H1 (cell line): Measurements from ENCODE around the gene LPP. TPM values are rescaled to one million over a fixed set of nuclear protein-coding genes. Genes with fewer than 3 reads are reported as not detected.

Experiments used
- CTCF ChIA-PET: fragments of 300-600 bp; sonication (Branson Sonifier 250); formaldehyde crosslinking; loops from one replicate; lab custom pipeline; 2021; ENCODE audit not compliant: partially characterized antibody; lab: Charles Lee
- POLR2A ChIA-PET: fragments of 300-600 bp; sonication (Branson Sonifier 250); formaldehyde crosslinking; loops from one replicate; lab custom pipeline; 2021; ENCODE audit warnings: inconsistent platforms; ENCODE audit not compliant: partially characterized antibody; lab: Charles Lee
- DNase-seq, 2 experiments: peaks; one replicate each; pipeline versions ENCODE4 v3.0.0 to v3.0.0-alpha.2; 2010 to 2022; ENCODE audit warnings: low spot score in 2 of 2, low read depth in 1 of 2, mixed read lengths in 1 of 2
- FAIRE-seq: peaks from 2 replicates; lab custom pipeline; 2011; peaks lifted over from hg19 to GRCh38; lab: Jason Lieb, UNC
- H2AFZ ChIP-seq: 2 replicates; pipeline ENCODE4 v1.8.1; 2012; ENCODE audit warnings: low read length, inconsistent platforms
- H2AK5ac ChIP-seq: 2 replicates; pipeline ENCODE4 v1.6.1; 2013; ENCODE audit warnings: low read depth, low read length
- H2BK120ac ChIP-seq: replicated peaks from 2 replicates; pipeline ENCODE3; 2013; ENCODE audit warnings: low read depth, low read length, inconsistent platforms
- H2BK12ac ChIP-seq: 2 replicates; pipeline ENCODE4 v1.6.1; 2013; ENCODE audit warnings: low read depth, low read length
- H2BK15ac ChIP-seq: 2 replicates; pipeline ENCODE4 v1.6.1; 2013; ENCODE audit warnings: low read length
- H2BK20ac ChIP-seq: 2 replicates; pipeline ENCODE4 v1.6.1; 2013; ENCODE audit warnings: low read length
- H2BK5ac ChIP-seq: 2 replicates; pipeline ENCODE4 v1.6.1; 2013; ENCODE audit warnings: low read depth, low read length
- H3K14ac ChIP-seq: 2 replicates; pipeline ENCODE4 v1.6.1; 2013; ENCODE audit warnings: inconsistent platforms; ENCODE audit not compliant: insufficient read length
- H3K18ac ChIP-seq: 2 replicates; pipeline ENCODE4 v1.6.1; 2013; ENCODE audit warnings: low read length; ENCODE audit errors: extremely low read depth
- H3K23ac ChIP-seq: 2 replicates; pipeline ENCODE4 v1.6.1; 2013; ENCODE audit warnings: inconsistent platforms; ENCODE audit not compliant: insufficient read length
- H3K23me2 ChIP-seq: 2 replicates; pipeline ENCODE4 v1.6.1; 2013; ENCODE audit warnings: low read depth, low read length
- H3K27ac ChIP-seq: 2 replicates; pipeline ENCODE4 v1.6.1; 2011; ENCODE audit warnings: low read depth, low read length, inconsistent platforms
- H3K27me3 ChIP-seq, 4 experiments: replicated peaks in 1 of 4; 1 replicate in 1 of 4; 2 replicates in 3 of 4; pipeline versions ENCODE4 v1.6.1 to v1.8.1; 2011 to 2013; ENCODE audit warnings: low read length in 3 of 4, mild to moderate bottlenecking in 3 of 4, inconsistent platforms in 2 of 4, mixed read lengths in 2 of 4, moderate library complexity in 1 of 4; ENCODE audit not compliant: control insufficient read depth in 3 of 4, insufficient read depth in 3 of 4; ENCODE audit errors: extremely low read depth in 1 of 4
- H3K36me3 ChIP-seq, 4 experiments: 2 replicates each; pipeline versions ENCODE4 v1.6.1 to v1.8.1; 2011 to 2013; ENCODE audit warnings: mild to moderate bottlenecking in 4 of 4, low read length in 3 of 4, moderate library complexity in 2 of 4, control low read depth in 1 of 4, inconsistent platforms in 1 of 4; ENCODE audit not compliant: insufficient read depth in 4 of 4, control insufficient read depth in 2 of 4
- H3K4ac ChIP-seq: replicated peaks from 2 replicates; pipeline ENCODE3; 2013; ENCODE audit warnings: low read length, low read depth, mixed read lengths, inconsistent platforms; ENCODE audit not compliant: insufficient read length
- H3K4me1 ChIP-seq, 4 experiments: replicated peaks in 1 of 4; 1 replicate in 1 of 4; 2 replicates in 3 of 4; pipeline versions ENCODE4 v1.6.1 to v1.8.1; 2011 to 2013; ENCODE audit warnings: low read length in 3 of 4, inconsistent platforms in 2 of 4, mixed read lengths in 1 of 4; ENCODE audit not compliant: insufficient read depth in 4 of 4, control insufficient read depth in 3 of 4
- H3K4me2 ChIP-seq, 2 experiments: 2 replicates each; pipeline versions ENCODE4 v1.6.1 to v1.8.1; 2011 to 2013; ENCODE audit warnings: low read depth in 2 of 2, low read length in 2 of 2, control low read depth in 1 of 2, inconsistent platforms in 1 of 2, mild to moderate bottlenecking in 1 of 2; ENCODE audit not compliant: insufficient read depth in 1 of 2
- H3K4me3 ChIP-seq, 4 experiments: fragments of 200-600, 300-600 bp in 1 of 4; sonication (generic), shearing (Covaris generic), sonication (Bioruptor Twin) in 1 of 4; 2 replicates each; pipeline versions ENCODE4 v1.5.1 to v1.8.1; 2011 to 2016; ENCODE audit warnings: low read length in 4 of 4, low read depth in 3 of 4, control low read depth in 2 of 4, inconsistent platforms in 2 of 4, mild to moderate bottlenecking in 2 of 4, mixed read lengths in 1 of 4, moderate library complexity in 1 of 4; ENCODE audit not compliant: insufficient read depth in 2 of 4; ENCODE audit errors: extremely low read depth in 1 of 4
- H3K56ac ChIP-seq: replicated peaks from 2 replicates; pipeline ENCODE3; 2013; ENCODE audit warnings: low read depth, mild to moderate bottlenecking, mixed read lengths, low read length, inconsistent platforms; ENCODE audit not compliant: insufficient read length
- H3K79me1 ChIP-seq: 2 replicates; pipeline ENCODE4 v1.6.1; 2013; ENCODE audit warnings: low read depth, low read length, control low read depth
- H3K79me2 ChIP-seq, 2 experiments: 2 replicates each; pipeline versions ENCODE4 v1.6.1 to v1.8.1; 2012 to 2013; ENCODE audit warnings: low read length in 2 of 2, mild to moderate bottlenecking in 2 of 2, inconsistent platforms in 1 of 2; ENCODE audit not compliant: insufficient read depth in 2 of 2, control insufficient read depth in 1 of 2
- H3K9ac ChIP-seq, 4 experiments: replicated peaks in 1 of 4; 1 replicate in 1 of 4; 2 replicates in 3 of 4; pipeline versions ENCODE4 v1.6.1 to v1.8.1; 2011 to 2013; ENCODE audit warnings: low read depth in 3 of 4, low read length in 3 of 4, control low read depth in 2 of 4, mild to moderate bottlenecking in 2 of 4, moderate library complexity in 2 of 4, inconsistent platforms in 1 of 4; ENCODE audit errors: extremely low read depth in 1 of 4
- H3K9me3 ChIP-seq, 2 experiments: 2 replicates each; pipeline versions ENCODE4 v1.6.1 to v1.8.1; 2012 to 2013; ENCODE audit warnings: mild to moderate bottlenecking in 2 of 2, moderate library complexity in 2 of 2, control low read depth in 1 of 2, inconsistent platforms in 1 of 2, low read depth in 1 of 2, low read length in 1 of 2, mixed read lengths in 1 of 2; ENCODE audit not compliant: insufficient read depth in 2 of 2
- H4K20me1 ChIP-seq, 2 experiments: replicated peaks in 1 of 2; 2 replicates each; pipeline versions ENCODE3 to v1.8.1; 2011 to 2013; ENCODE audit warnings: inconsistent platforms in 2 of 2, low read length in 2 of 2, mild to moderate bottlenecking in 1 of 2; ENCODE audit not compliant: insufficient read depth in 2 of 2, control insufficient read depth in 1 of 2
- H4K5ac ChIP-seq: 2 replicates; pipeline ENCODE4 v1.6.1; 2013; ENCODE audit warnings: low read length, low read depth, mixed read lengths, inconsistent platforms; ENCODE audit not compliant: insufficient read length
- H4K8ac ChIP-seq: 2 replicates; pipeline ENCODE4 v1.8.0; 2013; ENCODE audit warnings: mild to moderate bottlenecking, moderate library complexity, low read length, inconsistent platforms; ENCODE audit not compliant: insufficient read depth; ENCODE audit errors: extremely low read depth
- H4K91ac ChIP-seq: replicated peaks from 2 replicates; pipeline ENCODE3; 2013; ENCODE audit warnings: low read length, mixed read lengths, inconsistent platforms; ENCODE audit not compliant: insufficient read length
- ASH2L ChIP-seq: fragments of 200-600, 300-600 bp; sonication (generic); IDR thresholded peaks from one replicate; pipeline ENCODE4 v1.7.1; 2017; ENCODE audit warnings: low read length
- BACH1 ChIP-seq: IDR thresholded peaks from 2 replicates; pipeline ENCODE4 v1.6.1; 2012; ENCODE audit warnings: low read length, improper control_type of control experiment
- BCL11A ChIP-seq, 2 experiments: IDR thresholded peaks; one replicate each; pipeline ENCODE4 v1.6.1; 2011; ENCODE audit warnings: low read depth in 2 of 2, low read length in 2 of 2, mild to moderate bottlenecking in 2 of 2
- EP300 ChIP-seq, 2 experiments: IDR thresholded peaks; 1 replicate in 1 of 2; 2 replicates in 1 of 2; pipeline ENCODE4 v1.6.1; 2011 to 2012; ENCODE audit warnings: low read depth in 2 of 2, low read length in 2 of 2, mild to moderate bottlenecking in 2 of 2, borderline replicate concordance in 1 of 2, inconsistent platforms in 1 of 2, moderate library complexity in 1 of 2
- KDM4A ChIP-seq: IDR thresholded peaks from one replicate; pipeline ENCODE4 v1.7.1; 2012; ENCODE audit warnings: low read depth, mild to moderate bottlenecking, moderate library complexity, low read length, inconsistent platforms; ENCODE audit not compliant: severe bottlenecking
- RNF2 ChIP-seq: fragments of 200-900, 300-1000 bp; sonication (generic); IDR thresholded peaks from 2 replicates; pipeline ENCODE4 v1.7.1; 2016; ENCODE audit warnings: borderline replicate concordance, low read depth, mild to moderate bottlenecking, antibody characterized with exemption, low read length; ENCODE audit not compliant: poor library complexity, severe bottlenecking; ENCODE audit errors: missing control alignments
- SRF ChIP-seq: IDR thresholded peaks from 2 replicates; pipeline ENCODE4 v1.6.1; 2011; ENCODE audit warnings: mild to moderate bottlenecking, low read depth, low read length, moderate library complexity
- WGBS, 2 experiments: shearing (Covaris generic) in 1 of 2; methylation state at CpG; one replicate each; pipeline versions ENCODE4 v1.1.6 to v1.1.7; 2013 to 2015; ENCODE audit warnings: low lambda C conversion rate in 2 of 2, mixed read lengths in 2 of 2, inconsistent platforms in 1 of 2, low coverage in 1 of 2, missing lambda C conversion rate in 1 of 2; ENCODE audit not compliant: insufficient replicate concordance in 2 of 2, insufficient coverage in 1 of 2, insufficient read length in 1 of 2; ENCODE audit errors: extremely low coverage in 1 of 2, missing lambda C conversion rate in 1 of 2; 5-methylcytosine and 5-hydroxymethylcytosine counted together
- polyA plus RNA-seq, 7 experiments: library from polyadenylated mRNA; depleted of rRNA in 3 of 7; stranded (reverse) in 5 of 7; unstranded in 2 of 7; fragments of >200 nt in 5 of 7; fragments of 200-250 nt in 2 of 7; gene quantifications; 1 replicate in 5 of 7; 2 replicates in 1 of 7; 4 replicates in 1 of 7; pipeline versions ENCODE4 v1.2.1 to v1.2.3, GENCODE V29; 2011 to 2013; ENCODE audit warnings: missing spikeins in 2 of 7, mixed read lengths in 2 of 7
- total RNA-seq: library from RNA; stranded (reverse); fragmentation: NEBNext Ultra II Directional; extraction: Animal tissue kit (Norgen Biotek cat#: 25700); gene quantifications from 2 replicates; pipeline ENCODE4 v1.2.1, GENCODE V29; 2021

Gene LPP
- total and polyA plus RNA-seq, 2 of the 8 experiments (the other 6 are each of a cell fraction or from before 2014, with no cell fraction given), result 10.0 to 53.3 TPM

- H3K9me3 ChIP-seq, result no peaks in the 10 kb centered on the region
- ChIA-PET POLR2A (interaction anchor here (1.3 kb wide), 1 partner anchor 20 kb away, joined by 4 read pairs; no protein-coding TSS in a partner anchor), CTCF (interaction anchor here (1.2 kb wide), 1 partner anchor 388 kb away, joined by 3 read pairs; no protein-coding TSS in a partner anchor)
- no peak overlapping the region for H3K56ac ChIP-seq
- no peak for DNase-seq
- no peak overlapping the region for H2BK15ac ChIP-seq
- no peak overlapping the region for H2BK20ac ChIP-seq
- no peak overlapping the region for H3K4ac ChIP-seq
- H2BK5ac ChIP-seq, result no peak overlapping the region
- no peak overlapping the region for H4K8ac ChIP-seq
- no peak overlapping the region for H3K9ac ChIP-seq
- H4K5ac ChIP-seq, result no peak overlapping the region
- H3K23ac ChIP-seq, result no peak overlapping the region
- H3K79me2 ChIP-seq, result no peaks in the 10 kb centered on the region
- H3K23me2 ChIP-seq, result no peaks in the 10 kb centered on the region
- no peaks in the 10 kb centered on the region for H4K20me1 ChIP-seq
- no peak overlapping the region for H3K14ac ChIP-seq
- H2BK12ac ChIP-seq, result no peak overlapping the region
- no peak overlapping the region for H2BK120ac ChIP-seq
- H3K4me1 ChIP-seq, result peaks cover 0 to 4% (median 0%) of the 10 kb centered on the region in 4 experiments; a peak in 1 of 7 replicates
- no peak overlapping the region for H3K4me3 ChIP-seq
- no peak for TF ChIP-seq BACH1
- no peak for TF ChIP-seq KDM4A
- TF ChIP-seq RNF2, result no peak
- no peak for TF ChIP-seq SRF
- no peak for TF ChIP-seq BCL11A (IDR thresholded peaks at IDR 0.05; ENCODE audit: low read depth in 2 of 2, low read length in 2 of 2)
- no peak for TF ChIP-seq ASH2L
- no peak for TF ChIP-seq EP300 (IDR thresholded peaks at IDR 0.05; ENCODE audit: borderline replicate concordance in 1 of 2, low read depth in 2 of 2, low read length in 2 of 2)
- TF ChIP-seq, all 59 proteins: peak for 0
- H3K79me1 ChIP-seq, result no peaks in the 10 kb centered on the region
- H4K91ac ChIP-seq, result no peak overlapping the region
- H2AK5ac ChIP-seq, result no peak overlapping the region
- no peak overlapping the region for H3K18ac ChIP-seq
- no peaks in the 10 kb centered on the region for H3K27me3 ChIP-seq
- no peak overlapping the region for H3K27ac ChIP-seq
- WGBS, 2 experiments, result 90% methylated on average over 1 of the region's 1 CpG; no CpG with 5 or more reads in 1 of the 2 experiments
- FAIRE-seq, result no peak
- H2AFZ ChIP-seq, result no peak overlapping the region
- H3K4me2 ChIP-seq, result no peak overlapping the region
- H3K36me3 ChIP-seq, result no peaks in the 10 kb centered on the region
Observed at GRCh38 chr3:188134856-188135255, 19.1 kb upstream of the LPP start.
